GM19372 (cell line): Measurements from ENCODE around the gene STPG1.

Experiments used
- ATAC-seq: cut with Tn5 transposase; IDR thresholded peaks from one replicate; pipeline ENCODE4 v1.9.1; 2021; ENCODE audit warnings: mild to moderate bottlenecking, low read depth, moderate library complexity; ENCODE audit not compliant: unreplicated experiment

Gene STPG1

GRCh38 chr1:24347159-24347934 lies 66.2 kb downstream of the STPG1 start:
- ATAC-seq = no peak

DNA sequence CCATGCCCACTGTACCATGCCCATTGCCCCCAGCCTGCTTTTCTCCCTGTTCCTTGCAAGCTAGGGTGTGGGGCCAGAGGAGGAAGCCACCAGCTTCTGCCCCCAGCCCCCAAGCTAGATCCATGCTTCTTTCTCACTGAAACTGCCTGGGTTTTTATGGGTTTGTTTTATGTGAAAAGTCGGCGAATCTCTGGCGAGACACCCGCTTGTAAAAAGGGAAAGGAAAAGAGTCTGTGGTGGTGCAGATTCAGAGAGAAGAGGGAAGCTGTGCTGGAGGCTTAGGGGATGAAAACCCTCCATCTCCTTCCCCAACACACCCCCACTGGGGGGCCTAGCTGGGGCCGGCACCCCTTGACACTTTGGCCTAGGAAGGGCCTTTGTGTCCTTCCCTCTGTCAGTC lies 68.2 kb downstream of the STPG1 start:
- ATAC-seq = no peak

DNA sequence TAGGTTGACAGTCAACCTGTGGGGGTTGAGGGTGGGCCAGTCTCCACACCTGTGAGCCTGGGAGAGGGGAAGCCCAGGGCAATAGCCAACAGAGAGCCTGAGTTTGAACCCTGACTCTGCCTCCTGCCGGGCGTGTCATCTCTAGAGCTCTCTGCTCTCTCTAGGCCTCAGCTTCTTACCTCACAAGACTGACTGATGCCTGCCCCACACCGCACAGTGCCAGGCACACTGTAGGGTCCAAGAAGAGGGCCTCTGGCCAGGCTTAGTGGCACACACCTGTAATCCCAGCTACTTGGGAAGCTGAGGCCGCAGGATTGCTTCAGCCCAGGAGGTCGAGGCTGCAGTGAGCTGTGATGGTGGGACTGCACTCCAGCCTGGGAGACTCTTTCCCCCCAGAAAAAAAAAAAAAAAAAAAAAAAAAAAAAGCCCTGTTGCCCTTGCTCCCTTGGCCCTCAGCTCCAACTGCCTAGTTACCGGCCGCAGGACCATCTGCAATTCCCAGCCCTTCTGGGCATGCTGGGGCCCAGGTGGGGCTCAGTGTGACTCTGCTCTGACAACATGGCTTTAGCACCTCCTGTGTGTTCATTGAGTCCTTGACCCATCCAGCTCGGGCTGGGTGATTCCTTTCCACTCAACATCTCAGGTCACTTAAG lies 69.4 kb downstream of the STPG1 start:
- ATAC-seq = no peak

- ATAC-seq = no peak
Measured at GRCh38 chr1:24343412-24344089, 70.0 kb downstream of the STPG1 start.

DNA sequence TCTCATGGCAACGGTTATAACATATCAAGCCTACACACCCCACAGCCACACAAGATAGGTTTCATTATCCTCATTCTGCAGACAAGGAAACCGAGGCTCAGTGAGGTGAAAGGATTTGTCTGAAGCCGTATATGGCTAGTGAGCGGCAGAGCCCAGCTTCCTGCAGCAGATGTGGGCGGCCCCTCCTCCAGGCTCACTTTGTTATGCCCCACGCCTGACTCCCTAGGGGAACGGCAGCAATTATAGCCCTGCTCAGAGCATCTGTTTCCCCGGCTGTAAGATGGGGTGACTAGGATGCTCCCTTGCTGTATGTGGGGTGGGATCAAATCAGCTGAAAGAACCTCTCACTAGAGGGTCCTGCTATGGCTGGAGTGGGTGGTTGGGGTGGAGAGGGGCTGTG lies 72.3 kb downstream of the STPG1 start:
- no peak for ATAC-seq

DNA sequence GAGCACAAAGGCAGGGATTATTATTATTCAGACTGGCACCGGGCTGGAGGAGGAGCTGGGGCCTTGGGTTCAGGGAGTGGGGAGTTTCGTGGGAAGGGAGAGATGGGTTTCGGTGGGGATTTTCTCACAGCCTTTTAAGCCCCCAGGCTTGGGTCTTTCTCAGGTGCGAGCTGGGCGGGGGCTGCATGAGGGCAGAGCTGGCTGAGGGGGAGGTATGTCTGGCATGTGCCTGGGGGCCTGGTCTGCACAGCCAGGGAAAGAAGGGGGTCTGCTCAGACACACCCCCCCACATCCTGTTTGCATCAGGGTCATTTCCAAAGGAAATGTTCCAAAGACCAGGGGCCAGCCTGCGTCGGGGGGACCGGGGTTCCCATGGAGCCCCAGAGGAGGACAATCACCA lies 72.8 kb downstream of the STPG1 start:
- ATAC-seq = no peak

DNA sequence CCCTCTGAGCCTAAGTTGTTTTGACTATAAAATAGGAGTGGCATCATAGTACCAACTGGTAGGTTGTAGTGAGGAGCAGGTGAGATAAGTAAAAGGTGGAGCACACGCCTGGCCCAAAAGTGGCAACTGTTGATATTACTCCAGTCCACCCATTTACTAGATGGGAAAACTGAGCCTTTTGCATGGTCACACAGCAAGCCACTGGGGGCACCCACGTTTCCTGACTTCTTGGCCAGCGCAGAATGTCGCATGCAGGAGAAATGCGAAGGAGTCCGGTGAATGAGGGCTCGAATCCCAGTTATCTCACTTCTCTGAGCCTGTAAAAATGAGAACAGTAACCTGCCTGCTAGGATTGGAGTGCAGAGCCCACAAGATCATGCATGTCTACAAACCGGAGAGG lies 73.6 kb downstream of the STPG1 start:
- ATAC-seq = no peak

GRCh38 chr1:24338447-24338846 lies 75.1 kb downstream of the STPG1 start:
- ATAC-seq = no peak

- no peak for ATAC-seq
Measured at GRCh38 chr1:24337455-24337854, 76.1 kb downstream of the STPG1 start.

- ATAC-seq = no peak
Measured at GRCh38 chr1:24336075-24336474, 77.5 kb downstream of the STPG1 start.

- no peak for ATAC-seq
Measured at GRCh38 chr1:24331961-24332673, 81.5 kb downstream of the STPG1 start.

DNA sequence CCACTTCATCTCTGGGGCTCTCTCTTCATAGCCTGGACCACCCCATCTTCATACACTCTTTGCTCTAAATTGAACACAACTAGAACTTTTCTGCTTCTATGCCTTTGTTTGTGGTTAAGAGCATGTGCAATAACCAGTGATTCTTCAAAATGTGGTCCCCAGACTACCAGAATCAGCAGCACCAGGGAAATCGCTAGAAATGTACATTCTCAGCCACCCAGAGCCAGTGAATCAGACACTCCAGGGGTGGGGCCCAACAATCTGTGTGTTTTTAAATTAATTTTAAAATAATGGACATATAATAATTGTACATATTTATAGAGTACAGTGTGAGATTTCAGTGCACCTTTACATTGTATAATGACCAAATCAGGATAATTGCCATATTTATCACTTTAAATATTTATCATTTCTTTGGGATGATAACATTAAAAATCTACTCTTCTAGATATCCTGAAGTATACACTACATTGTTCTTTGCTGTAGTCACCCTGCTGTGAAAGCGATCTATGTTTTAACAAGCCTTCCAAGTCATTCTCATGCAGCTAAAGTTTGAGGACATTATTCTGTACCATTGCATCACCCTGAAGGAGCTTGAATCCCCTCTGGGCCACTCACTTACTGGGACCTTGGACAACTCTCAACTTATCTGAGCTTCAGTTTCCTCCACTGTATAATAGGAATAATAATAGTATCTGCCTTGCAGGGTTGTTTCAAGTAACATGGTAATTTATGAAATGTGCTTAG lies 83.6 kb downstream of the STPG1 start:
- no peak for ATAC-seq

- no peak for ATAC-seq
Measured at GRCh38 chr1:24329331-24329730, 84.3 kb downstream of the STPG1 start.

DNA sequence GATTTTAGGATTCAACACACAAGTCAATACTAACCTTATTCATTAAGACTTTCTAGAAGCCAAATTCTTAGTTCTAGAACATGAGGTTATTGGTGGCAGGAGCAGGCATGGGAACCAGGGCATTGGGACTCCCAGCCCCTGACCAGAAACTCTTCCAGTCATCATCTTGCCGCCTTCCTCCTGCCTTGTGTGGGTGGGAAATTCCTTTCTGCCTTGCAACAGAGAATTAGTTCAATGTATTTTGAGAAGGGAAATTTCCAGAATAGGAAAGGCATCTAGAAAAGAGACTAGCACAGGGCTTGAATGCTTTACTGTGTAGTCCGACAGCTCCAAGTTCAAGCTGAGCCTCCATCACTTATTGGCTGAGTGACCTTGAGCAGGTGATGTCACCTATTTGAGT lies 85.7 kb downstream of the STPG1 start:
- ATAC-seq = no peak

- ATAC-seq = no peak
Measured at GRCh38 chr1:24327486-24327885, 86.1 kb downstream of the STPG1 start.

GRCh38 chr1:24325587-24326449 lies 87.8 kb downstream of the STPG1 start:
- no peak for ATAC-seq

DNA sequence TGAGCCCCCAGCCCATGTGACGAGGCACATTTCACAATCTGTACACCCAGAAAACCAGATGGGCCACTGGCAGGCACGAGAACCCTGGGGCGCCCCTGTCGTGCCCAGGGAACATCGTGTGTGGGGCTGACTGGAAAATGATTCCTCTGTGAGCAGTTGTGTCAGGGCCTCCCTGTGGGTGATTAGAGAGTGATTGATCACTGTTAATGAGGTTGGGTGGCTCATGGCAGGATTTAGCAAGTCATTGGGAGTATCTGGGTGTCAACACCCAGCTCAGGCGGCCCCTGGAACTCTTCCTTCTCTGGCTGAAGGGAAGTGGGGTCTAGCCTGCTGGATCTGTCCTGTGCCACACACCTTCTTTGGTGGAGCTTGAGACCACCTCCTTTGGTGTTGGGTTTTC lies 88.7 kb downstream of the STPG1 start:
- ATAC-seq = no peak

GRCh38 chr1:24323281-24323680 lies 90.3 kb downstream of the STPG1 start:
- ATAC-seq = no peak

DNA sequence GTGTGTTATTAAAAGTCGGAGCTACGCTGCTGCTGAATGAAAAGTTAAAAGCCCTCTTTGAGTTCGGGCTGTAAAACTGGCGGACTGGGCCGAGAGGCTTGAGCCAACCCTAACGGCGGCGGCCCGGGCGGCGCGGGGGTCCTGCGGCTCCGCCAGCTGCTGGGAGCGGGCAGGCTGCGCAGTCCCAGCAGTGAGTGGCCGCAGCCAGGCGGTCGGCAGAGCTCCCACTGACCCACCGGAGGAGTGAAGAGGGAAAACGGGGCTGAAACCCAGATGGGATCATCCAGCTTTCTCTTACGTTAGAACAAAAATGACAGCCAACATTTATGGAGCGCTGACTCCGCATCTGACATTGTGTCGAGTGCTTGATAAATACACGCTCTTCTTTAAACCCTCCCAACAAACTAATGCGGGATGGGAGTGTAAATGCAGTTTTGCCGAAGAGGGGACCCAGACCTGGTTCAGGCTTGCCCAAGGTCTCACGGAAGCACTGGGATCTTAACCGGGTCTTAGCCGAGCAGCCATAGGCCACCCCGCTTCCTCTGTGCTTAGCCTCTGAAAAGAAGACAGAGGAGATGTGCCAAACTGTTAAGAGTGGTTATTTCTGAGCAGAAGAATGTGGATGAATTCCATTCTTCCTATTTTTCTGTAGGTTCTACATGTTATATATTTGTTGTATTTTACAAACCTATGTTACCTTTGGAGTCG lies 91.0 kb downstream of the STPG1 start:
- ATAC-seq = no peak
